ENCODE data around the gene HSF4.

Gene HSF4

GRCh38 chr16:67150047-67150832 lies 14.3 kb upstream of the HSF4 start:
- DNase-seq (ENCODE audit: low spot score), result no peak

DNA sequence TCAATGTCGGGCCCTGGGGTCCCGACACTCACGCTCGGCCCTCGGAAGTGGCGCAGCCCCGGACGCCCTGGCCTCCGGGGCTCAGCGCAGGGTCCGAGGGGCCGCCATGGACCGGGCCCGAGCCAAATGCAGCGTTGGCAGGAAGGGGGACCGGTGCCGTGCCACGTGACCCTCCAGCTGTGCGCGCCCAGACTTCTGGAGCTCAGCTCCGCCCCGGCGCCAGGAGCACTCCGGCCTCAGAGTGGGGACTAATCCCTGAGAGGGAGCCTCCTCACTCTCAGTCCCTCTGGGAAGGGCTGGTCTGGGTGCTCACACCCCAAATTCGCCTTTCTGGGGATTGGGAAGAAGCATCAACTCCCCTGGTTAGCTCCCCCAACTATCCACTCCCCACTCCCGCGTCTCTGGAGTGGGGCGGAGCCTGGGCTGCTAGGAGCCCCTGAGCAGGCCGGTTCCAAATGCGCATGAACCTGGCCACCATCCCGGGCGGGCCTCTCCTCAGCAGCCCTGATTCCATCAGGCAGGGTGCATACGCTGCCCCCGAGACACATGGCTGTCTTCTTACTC lies 13.6 kb upstream of the HSF4 start, which contains the start of gene B3GNT9:
Gene B3GNT9 (minus strand): TSS at position 166 of the 564 bp plus-strand sequence. CDS start 513 bp downstream, outside the sequence.
- no peak for DNase-seq (ENCODE audit: low spot score)

GRCh38 chr16:67151431-67152097 lies 13.0 kb upstream of the HSF4 start:
- no peak for DNase-seq (ENCODE audit: low spot score)

DNA sequence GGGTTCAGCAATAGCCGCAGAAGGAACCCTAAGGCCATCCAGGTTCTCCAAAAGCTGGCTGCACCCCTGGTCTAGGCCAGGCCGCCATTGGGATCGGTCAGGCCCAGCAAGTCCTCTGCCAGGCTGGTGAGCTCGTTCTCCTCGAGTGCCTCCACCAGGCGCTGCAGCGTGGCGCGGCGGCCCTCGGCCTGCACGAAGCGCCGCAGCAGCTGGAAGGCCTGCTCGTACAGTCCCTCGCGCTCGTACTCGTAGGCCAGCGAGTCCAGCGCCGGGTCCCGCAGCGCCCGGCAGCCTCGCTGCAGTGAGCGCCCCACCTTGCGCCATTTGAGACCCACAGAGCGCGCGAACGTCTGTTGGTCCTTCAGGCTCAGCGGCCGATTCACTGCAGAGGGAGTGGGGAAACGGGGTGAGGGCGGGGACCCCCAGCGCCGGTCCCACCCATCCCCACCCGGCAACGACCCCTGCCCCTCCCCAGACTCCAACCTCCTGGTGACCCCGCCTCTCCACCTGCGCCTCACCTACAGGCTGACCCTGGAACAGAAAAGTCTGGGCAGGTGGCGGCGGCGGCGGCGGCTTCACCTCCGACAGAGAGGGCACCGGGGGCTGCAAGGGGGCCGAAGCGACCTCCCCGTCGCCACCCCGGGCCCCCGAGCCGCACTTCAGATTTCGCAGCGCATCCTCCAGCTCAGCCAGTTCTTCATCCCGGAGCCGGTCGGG lies 9.8 kb upstream of the HSF4 start:
- DNase-seq (ENCODE audit: low spot score), result no peak

GRCh38 chr16:67155295-67156142 lies 9.0 kb upstream of the HSF4 start:
- DNase-seq (ENCODE audit: low spot score), result peak; percentile 77

- DNase-seq (ENCODE audit: low spot score), result no peak
These were observed 8.3 kb upstream of the HSF4 start for GRCh38 chr16:67156143-67156844.

GRCh38 chr16:67157106-67157748 lies 7.3 kb upstream of the HSF4 start:
- no peak for DNase-seq (ENCODE audit: low spot score)

DNA sequence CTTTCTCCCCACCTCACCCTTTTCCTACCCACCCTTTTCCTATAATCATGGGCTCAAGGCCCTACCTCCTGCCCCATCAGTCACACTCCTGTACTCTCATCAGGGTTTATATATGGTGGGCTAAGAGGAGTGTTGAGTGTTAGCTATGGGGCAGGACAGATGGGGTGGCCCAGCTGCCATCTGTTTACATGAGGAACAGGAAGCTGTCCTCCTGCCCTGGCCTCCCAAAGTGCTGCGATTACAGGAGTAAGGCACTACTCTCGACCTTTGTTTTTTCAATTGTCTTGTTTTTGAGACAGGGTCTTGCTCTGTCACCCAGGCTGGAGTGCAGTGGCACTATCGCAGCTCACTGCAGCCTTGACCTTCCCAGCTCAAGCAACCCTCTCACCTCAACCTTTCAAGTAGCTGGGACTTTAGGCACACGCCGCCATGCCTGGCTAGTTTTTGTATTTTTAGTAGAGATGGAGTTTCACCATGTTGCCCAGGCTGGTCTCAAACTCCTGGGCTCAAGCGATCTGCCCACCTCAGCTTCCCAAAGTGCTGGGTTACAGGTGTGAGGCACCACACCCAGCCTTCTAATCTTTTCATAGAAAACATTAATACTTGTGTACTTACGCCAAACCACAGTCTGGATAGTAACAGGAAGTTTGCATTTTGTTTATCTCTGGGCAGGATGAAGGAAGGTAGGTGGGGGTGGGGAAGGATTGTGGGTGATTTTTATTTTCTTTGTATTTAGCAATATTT lies 6.5 kb upstream of the HSF4 start:
- no peak for DNase-seq (ENCODE audit: low spot score)

DNA sequence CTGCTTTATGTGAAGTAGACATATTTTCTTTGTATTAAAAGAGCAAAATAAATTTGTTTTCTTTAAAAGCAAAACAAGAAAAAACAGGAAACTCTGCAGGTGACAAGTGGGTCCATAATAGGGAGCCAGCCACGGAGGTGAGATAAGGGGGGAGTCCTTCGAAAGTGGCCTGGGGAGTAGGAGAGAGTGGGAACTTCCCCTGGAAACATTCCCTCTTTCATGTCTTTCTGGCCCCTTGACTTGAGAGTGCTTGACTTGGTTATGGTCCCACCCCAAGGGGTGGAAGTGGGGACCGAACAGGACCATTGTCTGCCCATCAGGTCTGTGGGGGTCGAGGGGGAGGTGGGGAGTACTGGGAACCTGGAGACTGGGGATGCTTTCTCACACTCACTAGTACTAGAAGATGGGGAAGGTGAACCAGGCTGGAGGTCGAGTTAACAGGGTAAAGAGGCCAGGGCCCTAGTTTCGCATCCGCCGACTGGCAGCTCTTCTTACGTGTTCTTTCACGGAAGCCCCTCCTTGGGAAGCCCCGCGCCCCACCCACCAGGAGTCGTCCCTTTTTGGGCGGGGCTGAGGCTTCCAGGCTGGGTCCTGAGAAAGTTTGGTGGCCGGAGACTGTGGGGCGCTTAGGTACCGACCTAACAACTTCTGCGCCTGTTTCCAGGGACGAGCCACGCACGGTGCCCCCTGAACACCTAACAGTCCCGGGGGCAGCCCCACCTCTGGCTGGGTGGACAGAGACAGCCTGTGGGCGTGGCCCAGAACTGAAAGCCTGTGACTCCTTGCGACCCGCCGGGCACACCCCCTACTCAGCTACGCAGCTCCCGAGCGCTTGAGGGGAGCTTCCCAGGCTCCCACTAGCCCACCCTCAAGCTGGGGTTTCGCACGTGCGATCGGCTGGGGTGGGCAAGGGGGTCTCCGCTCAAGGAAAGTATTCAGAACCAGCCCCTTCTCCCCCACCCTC lies 5.6 kb upstream of the HSF4 start:
- no peak for DNase-seq (ENCODE audit: low spot score)

- no peak for DNase-seq (ENCODE audit: low spot score)
These were observed 2.9 kb upstream of the HSF4 start for GRCh38 chr16:67161595-67162058.

DNA sequence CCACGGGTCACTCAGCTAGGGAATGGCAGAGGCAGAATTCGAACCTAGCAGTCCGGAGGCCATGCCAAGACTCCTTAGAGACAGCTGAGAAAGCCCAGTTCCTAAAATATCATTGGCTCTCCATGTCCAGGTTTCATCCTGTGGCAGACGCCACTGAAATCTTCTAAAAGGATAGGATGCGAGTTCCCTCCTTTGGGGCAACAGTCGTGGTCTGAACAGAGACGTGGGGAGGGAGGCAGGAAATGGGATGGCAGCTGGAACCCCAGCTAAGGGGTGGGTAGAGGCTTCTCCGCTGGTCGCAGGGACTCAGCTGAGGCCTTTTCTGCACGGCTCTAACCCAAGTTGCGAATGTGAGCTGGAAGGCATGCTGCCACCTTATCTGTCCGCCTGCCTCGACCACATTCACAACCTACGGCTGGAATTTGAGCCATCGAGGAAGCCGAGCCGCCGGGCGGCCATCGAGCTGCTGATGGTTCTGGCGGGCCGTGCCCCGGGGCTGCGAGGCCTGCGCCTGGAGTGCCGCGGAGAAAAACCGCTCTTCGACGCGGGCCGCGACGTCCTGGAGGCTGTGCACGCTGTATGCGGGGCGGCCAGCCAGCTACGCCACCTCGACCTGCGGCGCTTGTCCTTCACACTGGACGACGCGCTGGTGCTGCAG lies 1.9 kb upstream of the HSF4 start:
- DNase-seq (ENCODE audit: low spot score), result no peak

DNA sequence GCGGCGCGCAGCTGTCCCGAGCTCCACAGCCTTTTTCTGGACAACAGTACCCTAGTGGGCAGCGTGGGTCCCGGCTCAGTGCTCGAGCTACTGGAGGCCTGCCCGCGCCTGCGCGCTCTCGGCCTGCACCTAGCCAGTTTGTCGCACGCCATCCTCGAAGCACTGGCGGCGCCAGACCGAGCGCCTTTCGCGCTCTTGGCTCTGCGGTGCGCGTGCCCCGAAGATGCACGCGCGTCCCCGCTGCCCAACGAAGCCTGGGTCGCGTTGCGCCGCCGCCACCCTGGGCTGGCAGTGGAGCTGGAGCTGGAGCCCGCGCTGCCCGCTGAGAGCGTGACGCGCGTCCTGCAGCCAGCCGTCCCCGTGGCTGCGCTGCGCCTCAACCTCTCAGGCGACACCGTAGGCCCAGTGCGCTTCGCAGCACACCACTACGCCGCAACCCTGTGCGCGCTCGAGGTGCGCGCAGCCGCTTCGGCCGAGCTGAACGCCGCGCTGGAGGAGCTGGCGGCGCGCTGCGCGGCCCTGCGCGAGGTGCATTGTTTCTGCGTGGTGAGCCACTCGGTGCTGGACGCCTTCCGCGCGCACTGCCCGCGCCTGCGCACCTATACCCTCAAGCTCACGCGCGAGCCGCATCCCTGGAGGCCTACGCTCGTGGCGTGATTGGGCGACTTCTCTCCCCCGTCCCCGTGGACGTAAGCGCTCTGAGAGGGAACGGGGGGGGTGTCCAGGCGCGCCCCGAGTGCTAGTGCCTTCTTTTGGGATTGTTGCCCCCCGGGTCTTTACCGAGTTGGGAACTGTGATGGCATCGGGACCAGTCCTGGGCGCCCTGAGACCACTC lies 1.2 kb upstream of the HSF4 start:
- DNase-seq (ENCODE audit: low spot score), result no peak

DNA sequence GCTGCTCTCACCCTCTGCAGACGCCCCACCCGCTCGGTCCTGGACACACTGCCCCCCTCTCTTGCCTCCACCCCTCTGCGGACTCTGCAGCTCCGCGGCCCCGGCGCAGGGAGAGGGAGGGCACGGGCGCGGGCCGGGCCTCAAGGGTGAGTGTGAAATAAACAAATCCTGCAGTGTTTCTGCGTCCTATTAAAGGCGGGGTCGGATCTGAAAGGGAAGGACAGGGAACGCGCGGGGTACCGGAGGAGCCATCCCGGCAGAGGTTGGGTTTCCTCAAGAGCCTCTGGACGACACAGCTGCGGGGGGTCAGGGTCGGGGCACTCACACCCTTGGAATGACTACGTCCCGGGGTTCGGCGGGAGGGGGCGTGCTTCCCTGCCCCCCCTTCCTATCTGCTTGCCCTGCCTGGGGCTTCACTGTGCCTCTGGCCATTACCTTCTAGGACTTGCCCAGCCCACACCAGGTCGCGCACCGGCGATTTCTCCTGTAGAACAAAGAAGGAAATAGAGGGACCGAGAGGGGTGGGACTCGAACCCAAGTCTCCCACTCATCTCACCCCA lies 466 bp upstream of the HSF4 start:
- DNase-seq (ENCODE audit: low spot score), result no peak

GRCh38 chr16:67165121-67166078 lies 855 bp downstream of the HSF4 start:
- no peak for DNase-seq (ENCODE audit: low spot score)

GRCh38 chr16:67166110-67166547 lies 1.6 kb downstream of the HSF4 start:
- no peak for DNase-seq (ENCODE audit: low spot score)
